OCI-M1 (cell line): ENCODE data around the gene TCEAL1.
"Not testable (repeated sequence)": the region's sequence is repeated elsewhere in the genome, so short reads cannot be mapped to it uniquely, and the experiment has no call there.

ENCODE experiments used
- DNase-seq: peaks from one replicate; lab custom pipeline; 2025; lab: John Stamatoyannopoulos, UW

TCEAL1 gene

DNA sequence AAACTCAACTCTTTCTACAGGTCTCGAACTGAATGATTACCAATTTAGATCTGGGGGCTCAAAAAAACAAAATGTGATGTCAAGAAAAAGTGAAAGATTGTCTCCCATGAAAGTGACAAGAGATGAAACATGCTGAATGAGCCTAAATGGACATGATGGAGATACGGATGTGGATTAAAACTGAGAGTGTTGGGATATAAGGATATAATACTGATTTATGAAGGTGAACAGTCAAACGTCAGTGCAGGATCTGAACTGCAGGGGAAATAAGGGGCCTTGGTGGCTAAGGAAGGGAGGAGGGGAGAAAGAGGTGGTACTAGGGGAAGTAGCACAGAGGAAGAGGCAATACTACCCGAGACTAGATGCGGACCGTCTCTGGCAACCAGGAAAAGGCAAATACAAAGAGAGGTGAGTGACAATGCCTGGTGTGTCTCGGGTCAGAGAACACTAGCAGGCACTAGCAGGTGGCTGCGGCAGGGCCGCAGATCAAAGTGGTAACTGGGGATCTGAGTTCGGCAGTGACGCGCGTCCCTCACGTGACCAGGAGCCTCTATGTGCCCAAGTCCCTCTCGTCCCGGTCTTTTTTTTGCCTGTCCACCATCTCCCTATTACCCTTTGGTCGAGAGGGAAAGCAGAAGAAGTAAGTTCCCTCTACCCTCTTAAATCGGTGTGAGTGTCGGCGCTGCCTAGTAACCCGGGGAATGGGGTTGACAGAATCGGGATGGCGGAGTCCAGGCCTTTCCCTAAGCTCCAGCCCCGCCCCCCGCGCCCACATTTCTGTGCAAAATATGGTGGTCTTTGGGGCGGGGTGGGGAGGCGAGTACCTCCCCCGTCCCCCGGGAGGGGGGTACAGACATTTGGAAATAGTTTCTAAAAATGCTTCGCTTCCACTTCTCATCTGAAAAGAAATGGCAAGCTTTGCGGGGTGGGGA, at the start of gene TCEAL1:
Gene TCEAL1, plus strand, starts transcription at position 590 of the 932 bp plus-strand sequence. CDS start 942 bp downstream, outside the sequence.
- DNase-seq, result peak; percentile 67

DNA sequence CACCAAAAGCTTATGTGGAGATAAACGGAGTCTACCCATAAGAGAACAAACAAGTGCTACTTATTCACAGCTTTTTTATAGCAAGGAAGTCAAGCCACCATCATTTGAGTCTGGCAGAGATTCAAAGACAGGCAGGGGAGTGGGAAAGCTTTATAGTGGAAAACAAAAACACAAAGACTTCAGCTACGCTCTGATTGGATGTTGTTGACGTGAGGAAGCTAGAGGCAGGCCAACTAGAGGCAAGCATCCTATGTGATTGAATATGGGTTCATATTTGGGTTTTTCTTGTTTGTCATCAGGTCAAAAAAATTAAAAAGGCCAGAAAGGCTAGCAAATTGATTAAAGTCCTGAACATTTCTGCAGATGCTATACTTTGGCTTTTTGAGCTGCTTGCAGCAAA, 44.2 kb upstream of the TCEAL1 start:
- no peak for DNase-seq

GRCh38 chrX:103585411-103586313, 43.1 kb upstream of the TCEAL1 start, which contains the start of gene TCEAL4:
TSS of gene TCEAL4 (plus strand) at chrX:103585515. CDS start at chrX:103586676, 1,161 bp downstream.
- peak; percentile 44 for DNase-seq

- DNase-seq, result no peak
Measured at GRCh38 chrX:103586314-103586646, 42.5 kb upstream of the TCEAL1 start.

DNA sequence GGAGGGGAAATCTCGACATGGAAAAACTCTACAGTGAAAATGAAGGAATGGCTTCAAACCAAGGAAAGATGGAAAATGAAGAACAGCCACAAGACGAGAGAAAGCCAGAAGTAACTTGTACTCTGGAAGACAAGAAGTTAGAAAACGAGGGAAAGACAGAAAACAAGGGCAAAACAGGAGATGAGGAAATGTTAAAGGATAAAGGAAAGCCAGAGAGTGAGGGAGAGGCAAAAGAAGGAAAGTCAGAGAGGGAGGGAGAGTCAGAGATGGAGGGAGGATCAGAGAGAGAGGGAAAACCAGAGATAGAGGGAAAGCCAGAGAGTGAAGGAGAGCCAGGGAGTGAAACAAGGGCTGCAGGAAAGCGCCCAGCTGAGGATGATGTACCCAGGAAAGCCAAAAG, 42.1 kb upstream of the TCEAL1 start:
- DNase-seq, result no peak

- not testable (repeated sequence) for DNase-seq
Measured at GRCh38 chrX:103592295-103592694, 36.5 kb upstream of the TCEAL1 start.

DNA sequence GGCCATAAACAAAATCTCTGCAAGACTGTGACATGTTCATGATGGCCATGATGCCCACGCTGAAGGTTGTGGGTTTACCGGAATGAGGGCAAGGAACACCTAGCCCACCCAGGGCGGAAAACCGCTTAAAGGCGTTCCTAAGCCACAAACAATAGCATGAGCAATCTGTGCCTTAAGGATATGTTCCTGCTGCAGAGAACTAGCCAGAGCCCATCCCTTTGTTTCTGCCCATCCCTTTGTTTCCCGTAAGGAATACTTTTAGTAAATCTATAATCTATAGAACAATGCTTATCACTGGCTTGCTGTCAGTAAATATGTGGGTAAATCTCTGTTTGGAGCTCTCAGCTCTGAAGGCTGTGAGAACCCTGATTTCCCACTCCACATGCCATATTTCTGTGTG, 33.6 kb upstream of the TCEAL1 start:
- DNase-seq, result not testable (repeated sequence)

GRCh38 chrX:103607364-103608305, 21.1 kb upstream of the TCEAL1 start, which contains the start of gene TCEAL3:
TSS of gene TCEAL3 (plus strand) at chrX:103607963. CDS start at chrX:103609065, 1,102 bp downstream.
- DNase-seq, result no peak

DNA sequence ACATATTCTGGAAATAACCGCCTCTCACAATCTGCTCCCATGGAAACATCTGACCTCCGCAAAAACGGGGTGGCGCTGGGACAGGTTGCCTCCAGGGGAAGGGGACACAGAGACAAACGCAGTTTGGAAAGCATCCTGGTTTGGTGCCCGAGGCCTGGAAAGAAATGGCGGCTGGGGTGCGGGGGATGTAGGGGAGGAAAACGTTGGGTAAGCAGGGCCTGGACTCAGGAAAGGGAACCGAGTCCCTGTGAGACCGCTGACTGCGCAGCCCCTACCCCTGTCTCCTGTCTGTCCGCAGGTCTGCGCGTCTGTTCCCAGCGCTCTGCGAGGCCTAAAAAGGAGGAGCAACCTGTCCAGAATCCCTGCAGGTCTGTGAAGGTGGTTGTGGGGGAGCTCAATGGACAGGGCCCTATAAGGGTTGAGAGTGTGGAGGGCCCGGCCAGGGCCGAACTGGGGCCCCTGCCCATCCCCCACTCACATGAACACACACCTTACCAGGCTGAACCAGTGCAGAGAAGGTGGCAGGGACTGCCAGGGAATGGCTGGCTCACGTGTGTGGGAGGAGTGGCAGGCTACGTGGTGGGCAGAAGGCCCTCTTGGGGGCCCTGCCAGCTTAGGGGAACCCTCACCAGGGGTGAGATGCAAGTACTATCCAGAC, 20.3 kb upstream of the TCEAL1 start:
- DNase-seq, result no peak

DNA sequence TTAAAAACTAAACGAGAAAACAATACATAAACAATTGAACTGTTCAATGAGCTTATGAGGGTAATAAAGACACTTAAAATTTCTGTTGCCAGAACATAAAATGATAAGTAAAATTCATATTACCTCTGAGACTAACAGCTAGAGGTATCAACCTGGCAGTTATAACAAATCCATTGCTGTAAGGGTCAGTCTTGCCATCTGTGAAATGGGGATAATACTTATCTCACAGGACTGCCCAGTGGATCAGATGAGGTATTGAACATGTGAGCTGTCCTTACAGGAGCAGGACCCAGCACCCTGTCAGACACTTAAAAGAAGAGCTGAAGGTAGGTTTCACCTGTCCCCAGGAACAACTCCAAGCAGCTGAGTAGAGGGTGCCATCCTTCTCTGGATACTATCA, 18.5 kb upstream of the TCEAL1 start:
- no peak for DNase-seq

GRCh38 chrX:103613362-103613890, 15.3 kb upstream of the TCEAL1 start:
- DNase-seq, result no peak

- DNase-seq, result no peak
Measured at GRCh38 chrX:103614999-103615398, 13.8 kb upstream of the TCEAL1 start.

- no peak for DNase-seq
Measured at GRCh38 chrX:103615781-103616371, 12.9 kb upstream of the TCEAL1 start.

DNA sequence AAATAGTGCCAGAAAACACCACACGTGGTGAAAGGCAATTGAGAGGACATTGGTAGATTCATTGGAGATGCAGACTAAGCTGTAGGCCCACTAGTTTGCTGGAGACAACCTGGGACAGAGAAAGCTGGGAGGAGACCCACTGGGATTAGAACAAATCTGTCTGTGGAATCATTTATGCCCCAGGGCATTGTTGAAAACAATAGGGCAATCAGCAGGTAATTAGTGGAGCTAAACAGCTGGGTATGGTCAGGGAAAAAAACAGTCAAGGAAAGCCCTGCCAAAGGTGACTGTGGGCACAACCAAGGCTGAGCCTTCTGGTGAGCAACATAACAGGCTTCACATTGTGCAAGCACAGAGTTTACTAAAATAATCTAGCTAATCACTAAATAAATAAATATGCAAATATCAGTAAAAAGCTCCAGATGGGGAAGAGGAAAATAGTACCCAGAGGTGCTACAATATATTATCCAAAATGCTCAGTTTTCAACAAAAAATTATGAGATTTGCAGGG, 12.0 kb upstream of the TCEAL1 start:
- no peak for DNase-seq

DNA sequence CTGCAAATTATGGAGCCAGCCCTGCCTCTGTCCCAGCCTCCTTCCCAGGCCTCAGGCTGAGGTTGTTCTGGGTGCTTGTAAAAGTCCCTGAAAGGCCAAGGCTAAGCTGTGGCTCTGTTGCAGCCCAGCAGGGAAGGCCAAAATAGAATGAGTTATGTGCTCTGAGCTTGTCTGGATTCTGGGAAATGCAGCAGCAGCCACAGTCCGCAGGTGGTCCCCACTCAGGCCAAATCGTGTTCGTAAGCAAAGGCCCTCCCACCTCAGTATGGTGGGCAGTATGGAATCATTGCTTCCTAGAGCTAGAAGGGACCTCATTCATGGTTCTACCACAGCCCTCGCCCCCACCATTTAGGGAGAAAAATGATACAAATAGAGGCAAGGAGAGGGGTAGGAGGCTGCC, 4.7 kb upstream of the TCEAL1 start:
- DNase-seq, result no peak

GRCh38 chrX:103626855-103627254, 1.9 kb upstream of the TCEAL1 start:
- no peak for DNase-seq

DNA sequence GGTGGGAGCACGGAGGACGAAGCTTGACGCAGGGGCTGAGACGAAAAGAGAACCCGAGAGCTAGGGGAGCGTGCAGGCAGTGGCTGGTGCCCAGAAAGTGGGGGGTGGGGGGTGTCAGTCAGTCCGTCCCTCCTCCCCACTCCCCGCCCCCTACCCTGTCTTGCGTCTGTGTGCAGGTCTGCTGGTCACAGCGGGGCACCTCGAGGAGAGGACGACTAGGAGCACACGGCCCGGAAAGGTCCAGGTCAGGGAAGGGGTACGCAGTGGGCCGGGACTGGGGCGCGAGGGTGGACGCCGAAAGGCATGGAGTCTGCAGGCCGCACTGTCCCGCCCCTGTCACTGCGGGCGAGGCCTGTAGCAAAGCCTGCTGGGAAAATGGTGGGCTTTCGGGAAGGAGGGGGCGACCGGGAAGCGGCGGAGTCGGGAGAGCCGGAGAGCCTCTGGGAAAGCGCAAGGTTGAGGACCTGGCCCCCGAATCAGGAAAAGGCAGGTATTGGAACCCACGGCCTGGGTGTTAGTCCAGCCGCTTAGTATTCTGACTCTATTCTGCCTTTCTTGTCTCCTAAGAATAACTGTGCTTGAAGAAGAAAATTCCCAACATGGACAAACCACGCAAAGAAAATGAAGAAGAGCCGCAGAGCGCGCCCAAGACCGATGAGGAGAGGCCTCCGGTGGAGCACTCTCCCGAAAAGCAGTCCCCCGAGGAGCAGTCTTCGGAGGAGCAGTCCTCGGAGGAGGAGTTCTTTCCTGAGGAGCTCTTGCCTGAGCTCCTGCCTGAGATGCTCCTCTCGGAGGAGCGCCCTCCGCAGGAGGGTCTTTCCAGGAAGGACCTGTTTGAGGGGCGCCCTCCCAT, 769 bp downstream of the TCEAL1 start:
- DNase-seq, result peak; percentile 76

DNA sequence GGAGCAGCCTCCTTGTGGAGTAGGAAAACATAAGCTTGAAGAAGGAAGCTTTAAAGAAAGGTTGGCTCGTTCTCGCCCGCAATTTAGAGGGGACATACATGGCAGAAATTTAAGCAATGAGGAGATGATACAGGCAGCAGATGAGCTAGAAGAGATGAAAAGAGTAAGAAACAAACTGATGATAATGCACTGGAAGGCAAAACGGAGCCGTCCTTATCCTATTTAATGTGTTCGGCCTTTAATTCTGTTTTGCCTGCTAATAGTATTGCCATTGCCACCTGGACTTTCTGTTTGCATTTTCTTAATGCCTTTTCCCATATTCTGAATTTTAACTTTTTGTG, 1.4 kb downstream of the TCEAL1 start:
- no peak for DNase-seq

- no peak for DNase-seq
Measured at GRCh38 chrX:103631145-103631544, 2.4 kb downstream of the TCEAL1 start.
